Posterior cingulate gyrus (tissue), 11 donors: ENCODE results near the gene TBC1D32.
"Not testable (repeated sequence)": the region's sequence is repeated elsewhere in the genome, so short reads cannot be mapped to it uniquely, and the experiment has no call there.

Source experiments
- DNase-seq, 10 donors: peaks; one replicate each; pipeline versions ENCODE4 v3.0.0 to v3.0.0-alpha.2; 2020 to 2021; ENCODE audit warnings: mixed read lengths in 3 of 10
- intact Hi-C: fragments of 100-400 bp; cut with DNase I; formaldehyde crosslinking; loops from one replicate; pipeline ENCODE4 v1.15.1; 2023

Gene TBC1D32

DNA sequence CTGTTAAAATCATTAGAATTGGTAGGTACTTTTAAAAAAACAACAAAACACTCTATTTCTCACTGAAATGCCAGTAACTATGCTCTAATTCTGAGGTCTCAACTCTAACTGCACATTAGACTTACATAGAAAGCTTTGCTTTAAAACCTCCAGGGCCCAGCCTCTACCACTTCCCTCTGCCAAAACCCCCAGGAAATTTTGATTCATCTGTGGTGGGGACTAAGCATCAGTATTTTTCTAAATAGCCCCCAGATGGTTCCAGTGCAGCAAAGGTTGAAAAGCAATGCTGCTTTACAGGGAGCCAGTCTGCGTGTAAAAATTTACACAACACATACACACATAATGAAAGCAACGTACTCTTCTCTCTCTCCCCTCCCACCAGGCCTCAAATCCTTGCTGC lies 3.8 kb downstream of the TBC1D32 start:
- no peak for DNase-seq
- intact Hi-C loops = no loop called here

DNA sequence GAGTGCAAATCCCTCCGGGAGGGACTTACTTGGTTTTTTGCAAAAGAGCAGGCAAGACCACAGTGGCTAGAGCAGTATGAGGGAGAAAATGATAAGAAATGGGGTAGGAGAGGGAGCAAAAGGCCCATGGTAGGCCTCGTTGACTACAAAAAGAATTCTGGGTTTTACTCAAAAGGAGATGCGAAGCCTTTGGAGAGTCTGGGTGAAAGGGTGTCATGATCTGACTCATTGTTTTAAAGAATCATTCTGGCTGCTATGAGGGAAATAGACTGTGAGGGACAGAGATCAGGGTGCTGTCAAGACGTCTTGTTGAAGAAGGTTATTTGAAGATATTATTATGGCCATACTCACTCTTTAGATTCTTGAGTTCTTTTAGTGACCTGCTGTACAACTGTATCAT lies 13.0 kb downstream of the TBC1D32 start:
- intact Hi-C loops = no loop called here
- no peak for DNase-seq

DNA sequence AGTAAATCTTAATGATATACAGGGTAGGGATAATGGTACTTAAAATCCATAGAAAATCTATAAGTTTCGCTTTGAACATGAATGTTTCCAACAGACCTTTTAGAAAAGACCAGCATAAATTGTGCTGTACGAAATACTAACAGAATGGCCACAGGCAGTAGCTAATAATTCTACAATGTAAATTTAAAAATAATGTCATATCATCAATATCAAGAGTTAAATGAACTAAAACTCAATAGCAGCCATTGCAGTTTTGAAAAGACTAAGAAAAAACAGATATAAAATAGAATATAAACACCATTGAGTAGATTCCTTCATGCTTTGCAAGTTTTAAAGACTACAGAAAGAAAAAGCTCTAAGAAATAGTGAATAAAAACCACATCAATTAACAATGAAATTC lies 14.7 kb downstream of the TBC1D32 start:
- intact Hi-C loops = no loop called here
- DNase-seq = no peak

DNA sequence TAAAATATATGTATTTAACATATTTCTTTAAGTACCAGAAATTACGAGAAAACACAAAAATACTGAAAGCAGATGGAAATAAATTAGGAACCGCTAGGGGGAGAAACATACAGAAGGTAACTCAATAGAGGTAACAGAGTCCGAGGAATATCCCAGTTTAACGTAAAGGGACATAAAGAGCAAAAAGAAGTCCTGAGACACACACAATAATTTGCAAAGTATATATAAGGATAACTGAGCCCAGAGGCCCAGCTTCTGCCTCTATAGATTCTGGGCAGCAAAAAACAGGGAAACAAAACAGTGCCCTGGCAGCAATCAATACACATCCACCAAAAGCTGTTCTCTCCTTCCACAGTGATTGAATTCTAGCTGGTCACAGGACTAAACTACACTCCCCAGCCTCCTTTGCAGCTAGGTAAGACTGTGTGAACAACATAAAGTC lies 15.1 kb downstream of the TBC1D32 start:
- intact Hi-C loops = no loop called here
- DNase-seq = no peak

DNA sequence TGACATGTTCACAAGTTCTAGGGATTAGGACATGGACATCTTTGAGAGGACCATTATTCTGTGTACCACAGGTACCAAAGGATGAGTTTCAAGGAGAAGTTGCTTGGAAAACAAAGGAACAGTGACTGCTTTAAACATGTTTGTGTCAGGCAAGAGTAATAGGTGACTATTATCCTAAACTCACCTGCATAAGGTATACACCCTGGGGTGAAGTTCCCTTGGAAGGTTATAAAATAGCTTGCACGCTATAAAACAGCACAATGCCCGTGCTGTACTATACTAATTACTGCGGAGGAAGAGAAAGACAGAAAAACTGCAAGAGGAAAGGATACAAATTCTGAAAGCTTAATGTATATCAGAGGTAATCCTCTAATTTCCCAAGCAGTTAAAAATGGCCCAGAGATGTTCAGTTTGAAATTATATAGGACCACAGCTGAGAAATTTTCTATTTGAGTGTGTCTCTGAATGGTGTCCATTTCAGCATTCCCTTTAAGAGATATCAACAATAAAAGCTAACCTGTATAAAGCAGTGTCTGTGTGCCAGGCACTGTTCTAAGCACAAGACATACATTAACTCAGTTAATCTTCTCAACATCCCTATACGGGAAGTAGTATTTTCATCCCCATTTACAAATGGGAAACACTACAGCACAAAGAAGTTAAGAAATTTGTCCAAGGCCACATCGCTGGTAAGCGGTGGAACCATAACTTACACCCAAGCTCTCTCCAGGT lies 19.7 kb downstream of the TBC1D32 start:
- intact Hi-C loops = no loop called here
- no peak for DNase-seq

DNA sequence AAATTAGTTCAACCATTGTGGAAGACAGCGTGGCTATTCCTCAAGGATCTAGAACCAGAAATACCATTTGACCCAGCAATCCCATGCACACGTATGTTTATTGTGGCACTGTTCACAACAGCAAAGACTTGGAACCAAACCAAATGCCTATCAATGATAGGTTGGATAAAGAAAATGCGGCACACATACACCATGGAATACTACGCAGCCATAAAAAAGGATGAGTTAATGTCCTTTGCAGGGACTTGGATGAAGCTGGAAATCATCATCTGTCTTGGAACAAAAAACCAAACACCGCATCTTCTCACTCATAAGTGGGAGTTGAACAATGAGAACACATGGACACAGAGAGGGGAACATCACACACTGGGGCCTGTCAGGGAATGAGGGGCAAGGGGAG lies 22.5 kb downstream of the TBC1D32 start:
- intact Hi-C loops, DNase-seq: not testable (repeated sequence)

DNA sequence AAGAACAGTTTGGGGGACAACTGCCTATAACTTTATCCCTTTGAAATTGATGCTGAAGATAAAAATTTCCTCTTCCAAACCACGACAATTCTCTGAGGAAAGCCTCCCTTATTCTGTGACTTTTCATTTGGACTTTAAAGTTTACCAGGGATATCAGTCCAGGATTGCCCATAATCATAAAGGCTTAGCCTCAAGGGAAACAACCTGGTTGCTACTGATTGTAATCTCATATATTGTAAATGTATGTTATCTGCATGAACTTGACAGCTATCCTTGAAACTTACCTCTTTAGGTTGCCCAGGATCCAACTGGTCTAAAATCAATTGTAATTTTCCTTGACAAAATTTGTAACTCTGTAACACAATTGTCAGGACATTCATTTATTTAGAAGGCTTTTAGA lies 23.8 kb downstream of the TBC1D32 start:
- intact Hi-C loops = no loop called here

DNA sequence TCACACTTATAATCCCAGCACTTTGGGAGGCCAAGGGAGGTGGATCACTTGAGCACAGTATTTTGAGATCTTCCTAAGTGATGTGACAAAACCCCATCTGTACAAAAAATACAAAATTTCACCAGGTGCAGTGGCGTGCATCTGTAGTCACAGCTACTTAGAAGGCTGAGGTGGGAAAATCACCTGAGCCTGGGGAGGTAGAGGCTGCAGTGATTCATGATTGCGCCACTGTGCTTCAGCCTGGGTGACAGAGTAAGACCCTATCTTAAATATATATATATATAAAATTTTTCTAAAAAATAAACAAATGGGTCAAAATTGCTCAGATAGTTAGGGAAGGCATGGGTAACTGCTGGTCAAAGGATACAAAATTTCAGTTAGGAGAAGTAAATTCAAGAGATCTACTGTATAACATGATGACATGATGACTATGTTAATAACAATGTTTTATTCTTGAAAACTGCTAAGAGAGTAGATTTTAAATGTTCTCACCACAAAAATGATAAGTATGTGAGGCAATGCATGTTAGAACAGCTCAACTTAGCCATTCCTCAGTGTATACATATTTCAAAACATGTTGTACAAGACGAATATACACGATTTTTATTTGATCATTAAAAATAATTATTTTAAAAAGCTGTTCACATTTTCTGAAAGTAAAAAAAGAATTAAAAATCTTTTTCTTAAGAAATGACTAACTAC lies 24.4 kb downstream of the TBC1D32 start:
- intact Hi-C loops = loop anchor here (5.0 kb wide), 1 partner anchor 253 kb away; no protein-coding TSS in a partner anchor
- no peak for DNase-seq

More for the DNA sequence above, 23.8 kb downstream of the TBC1D32 start:
- DNase-seq = no peak

DNA sequence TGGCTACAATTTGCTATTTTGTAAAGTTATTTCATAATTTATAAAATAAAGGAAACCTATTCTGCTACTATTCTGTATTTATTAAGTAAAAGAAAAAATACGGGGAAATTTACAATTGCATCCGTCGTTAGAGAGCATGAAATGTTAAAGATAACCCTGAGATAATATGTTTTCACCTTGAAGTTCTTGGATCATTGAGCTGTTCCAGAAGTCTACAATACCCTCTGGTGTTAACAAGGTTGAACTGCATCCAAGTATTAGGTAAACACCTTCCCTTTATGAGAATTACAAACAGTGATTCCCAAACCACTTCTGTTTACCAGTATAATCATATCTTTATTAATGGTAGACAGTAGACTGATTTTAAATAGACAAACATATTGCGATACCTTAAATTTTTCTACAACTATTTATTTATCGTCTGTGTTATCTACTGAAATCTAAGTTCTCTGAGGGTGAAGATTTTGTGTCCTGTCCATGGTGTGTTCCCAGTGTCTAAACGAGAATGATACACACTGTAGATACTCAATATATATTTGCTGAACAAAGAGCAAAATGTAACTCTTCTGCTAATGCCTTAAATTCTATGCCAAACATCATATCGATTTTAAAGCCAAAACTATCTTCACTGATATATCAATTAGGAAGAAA lies 28.2 kb downstream of the TBC1D32 start:
- no peak for DNase-seq
- intact Hi-C loops = loop anchor here (5.0 kb wide), 1 partner anchor 249 kb away; no protein-coding TSS in a partner anchor

DNA sequence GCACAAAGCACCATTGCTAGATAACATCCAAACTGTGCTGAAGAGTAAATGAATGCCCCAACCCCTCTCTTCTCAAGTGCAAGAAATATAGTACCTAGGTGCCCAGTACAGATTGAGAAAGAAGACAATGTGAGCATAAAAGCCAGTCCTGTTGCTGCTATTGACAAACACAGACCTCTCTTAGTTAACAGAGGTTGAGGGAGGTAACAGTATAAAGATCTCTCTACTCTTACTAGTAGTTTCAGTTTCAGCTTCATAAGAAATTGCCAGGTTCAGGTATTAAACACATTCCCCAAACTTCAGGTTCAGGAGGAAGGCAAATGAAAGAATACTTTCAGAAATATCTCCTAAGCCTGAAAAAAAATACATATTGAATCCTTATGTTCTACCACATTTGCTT lies 31.4 kb downstream of the TBC1D32 start:
- DNase-seq = no peak
- intact Hi-C loops = no loop called here

DNA sequence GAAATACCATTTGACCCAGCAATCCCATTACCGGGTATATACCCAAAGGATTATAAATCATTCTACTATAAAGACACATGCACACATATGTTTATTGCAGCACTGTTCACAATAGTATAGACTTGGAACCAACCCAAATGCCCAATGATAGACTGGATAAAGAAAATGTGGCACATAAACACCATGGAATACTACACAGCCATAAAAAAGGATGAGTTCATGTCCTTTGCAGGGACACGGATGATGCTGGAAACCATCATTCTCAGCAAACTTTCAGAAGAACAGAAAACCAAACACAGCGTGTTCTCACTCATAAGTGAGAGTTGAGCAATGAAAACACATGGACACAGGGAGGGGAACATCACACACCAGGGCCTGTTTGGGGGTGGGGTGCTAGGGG lies 33.1 kb downstream of the TBC1D32 start:
- intact Hi-C loops, DNase-seq: not testable (repeated sequence)

DNA sequence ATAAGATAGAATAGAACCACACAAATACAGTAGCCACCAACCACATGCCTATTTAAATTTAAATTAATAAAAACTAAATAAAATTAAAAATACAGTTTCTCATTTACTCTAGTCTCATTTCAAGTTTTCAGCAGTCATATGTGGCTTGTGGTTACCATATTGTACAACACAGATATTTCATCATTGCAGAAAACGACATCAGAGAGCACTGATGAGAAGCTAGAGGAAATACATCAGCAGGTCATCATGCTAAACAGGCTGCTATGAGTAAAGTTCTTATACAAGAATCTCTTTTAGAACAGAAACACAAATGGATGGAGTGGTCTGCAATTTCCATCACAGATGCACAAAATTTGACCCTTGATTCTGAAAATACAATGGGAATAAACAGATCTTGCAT lies 36.6 kb downstream of the TBC1D32 start:
- intact Hi-C loops = no loop called here
- DNase-seq = no peak

DNA sequence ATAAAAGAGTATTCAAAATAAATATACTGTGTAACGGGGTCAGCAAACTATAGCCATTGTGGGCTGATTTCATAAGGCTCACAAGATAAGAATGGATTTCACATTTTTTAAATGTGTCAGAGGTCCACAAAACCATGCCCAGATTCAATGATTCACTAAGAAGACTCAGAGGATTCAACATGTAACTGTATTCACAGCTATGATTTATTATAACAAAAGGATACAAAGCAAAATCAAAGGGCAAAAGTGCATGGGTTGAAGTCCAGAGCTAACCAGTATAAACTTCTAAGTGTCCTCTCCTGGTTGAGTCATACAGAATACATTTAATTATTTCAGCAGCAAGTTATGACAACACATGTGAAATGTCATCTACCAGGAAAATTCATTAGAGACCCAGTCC lies 49.2 kb downstream of the TBC1D32 start:
- DNase-seq = no peak
- intact Hi-C loops = no loop called here

DNA sequence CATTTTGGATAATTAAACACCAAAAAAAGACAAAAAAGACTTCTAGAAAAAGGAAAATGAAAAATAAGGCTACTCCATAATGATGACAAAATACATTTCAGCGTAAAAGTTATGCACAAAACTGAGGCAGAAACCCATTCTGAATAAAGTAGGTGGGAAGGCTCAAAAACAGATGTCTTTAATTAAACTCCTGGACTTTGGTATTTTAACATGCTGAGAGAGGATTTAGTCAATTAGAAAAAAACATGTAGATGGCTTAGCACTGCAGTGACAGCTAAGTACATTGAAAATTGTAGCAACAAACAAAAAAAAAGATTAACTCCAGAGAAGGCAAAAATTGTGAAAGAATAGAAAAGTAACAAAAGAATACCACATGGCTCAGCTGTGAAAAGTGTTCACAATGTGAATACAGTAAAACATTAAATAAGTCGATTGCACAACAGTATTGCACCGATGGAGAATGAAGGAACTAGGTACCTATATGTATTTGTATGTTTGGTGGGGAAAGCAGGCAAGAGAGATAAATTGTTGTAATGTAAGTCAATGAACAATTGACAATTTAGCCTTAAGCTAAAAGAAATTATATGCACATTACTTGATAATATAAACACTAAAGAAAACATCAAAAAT lies 59.5 kb downstream of the TBC1D32 start:
- intact Hi-C loops = no loop called here
- no peak for DNase-seq

DNA sequence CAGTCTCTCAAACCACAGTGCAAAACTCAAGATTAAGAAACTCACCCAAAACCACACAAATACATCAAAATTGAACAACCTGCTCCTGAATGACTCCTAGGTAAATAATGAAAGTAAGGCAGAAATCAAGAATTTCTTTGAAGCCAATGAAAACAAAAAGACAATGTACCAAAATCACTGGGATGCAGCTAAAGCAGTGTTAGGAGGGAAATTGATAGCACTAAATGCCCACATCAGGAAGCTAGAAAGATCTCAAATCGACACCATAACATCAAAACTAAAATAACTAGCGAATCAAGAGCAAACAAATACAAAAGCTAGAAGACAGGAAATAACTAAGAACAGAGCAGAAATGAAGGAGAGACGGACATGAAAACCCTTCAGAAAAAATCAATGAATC lies 70.5 kb downstream of the TBC1D32 start:
- intact Hi-C loops = no loop called here
- no peak for DNase-seq

DNA sequence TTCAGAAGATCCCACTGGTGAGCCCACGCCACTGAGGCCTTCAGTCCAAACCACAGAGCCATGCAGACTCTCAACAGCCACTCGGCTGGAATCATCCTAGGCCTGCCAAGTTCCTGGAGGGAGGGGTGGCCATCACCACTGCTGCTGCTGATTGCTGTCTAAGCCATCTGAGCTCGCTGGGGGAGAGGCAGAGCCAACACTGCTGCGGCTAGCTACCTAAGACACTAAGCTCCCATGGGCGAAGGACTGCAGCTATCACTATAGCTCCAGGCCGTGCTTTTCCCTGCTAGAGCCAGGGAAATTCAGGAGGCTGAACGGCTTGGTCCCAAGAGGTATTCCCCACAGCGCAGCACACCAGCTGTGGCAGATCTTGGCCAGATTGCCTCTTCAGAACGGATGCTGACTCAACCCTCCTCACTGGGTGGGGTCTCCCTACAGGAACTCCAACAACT lies 73.6 kb downstream of the TBC1D32 start:
- peak in 2 of 10 donors; percentile 34 to 59 for DNase-seq
- intact Hi-C loops = no loop called here

DNA sequence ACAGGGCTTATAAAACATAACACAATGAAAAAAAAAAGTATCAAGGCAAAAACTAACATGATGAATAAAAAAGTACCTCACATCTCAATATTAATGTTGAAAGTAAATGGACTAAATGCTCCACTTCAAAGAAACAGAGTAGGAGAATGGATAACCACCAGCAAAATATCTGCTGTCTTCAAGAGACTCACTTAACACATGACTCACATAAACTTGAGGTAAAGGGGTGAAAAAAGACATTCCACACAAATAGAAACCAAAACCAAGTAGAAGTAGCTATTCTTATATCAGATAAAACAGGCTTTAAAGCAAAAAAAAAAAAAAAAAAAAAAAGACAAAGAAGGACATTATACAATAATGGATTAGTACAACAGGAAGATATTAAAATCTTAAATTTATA lies 86.9 kb downstream of the TBC1D32 start:
- no peak for DNase-seq
- intact Hi-C loops = no loop called here

DNA sequence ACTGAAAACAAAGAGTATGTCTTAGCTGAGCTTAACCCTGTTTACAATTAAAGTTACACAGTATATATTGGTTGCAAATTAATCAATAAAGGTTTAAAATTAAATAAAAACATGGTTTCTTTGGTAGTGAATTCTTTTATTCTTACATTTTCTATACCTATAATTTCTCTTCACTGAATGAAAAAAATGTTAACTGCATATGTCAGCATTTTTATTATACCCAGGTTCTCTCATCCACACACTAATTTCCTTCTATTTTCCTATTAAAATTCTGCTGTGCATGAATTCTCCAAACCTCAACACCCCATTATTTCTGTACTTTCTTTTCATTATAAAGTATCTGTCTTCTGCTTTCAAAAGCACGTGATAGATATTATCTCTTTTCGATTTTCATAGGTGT lies 91.9 kb downstream of the TBC1D32 start:
- no peak for DNase-seq
- intact Hi-C loops = no loop called here

DNA sequence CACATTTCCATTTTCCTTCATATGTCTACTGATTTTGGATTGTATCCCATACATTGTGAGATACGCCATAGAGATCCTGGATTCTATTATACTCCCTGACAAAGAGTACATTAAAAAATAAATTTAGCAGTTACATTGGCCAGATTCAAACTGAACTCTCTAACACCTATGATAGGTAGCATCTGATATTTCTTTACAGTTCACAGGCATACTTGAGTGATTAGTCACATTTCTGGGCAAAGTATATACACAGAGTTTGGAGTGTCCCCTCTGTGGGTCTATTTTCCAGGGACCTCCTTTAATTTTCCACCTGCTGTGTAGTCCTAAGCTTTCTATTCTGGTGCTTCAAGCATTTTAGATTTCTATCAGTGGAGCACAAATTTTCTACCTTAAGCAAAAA lies 96.4 kb downstream of the TBC1D32 start:
- no peak for DNase-seq
- intact Hi-C loops = no loop called here

DNA sequence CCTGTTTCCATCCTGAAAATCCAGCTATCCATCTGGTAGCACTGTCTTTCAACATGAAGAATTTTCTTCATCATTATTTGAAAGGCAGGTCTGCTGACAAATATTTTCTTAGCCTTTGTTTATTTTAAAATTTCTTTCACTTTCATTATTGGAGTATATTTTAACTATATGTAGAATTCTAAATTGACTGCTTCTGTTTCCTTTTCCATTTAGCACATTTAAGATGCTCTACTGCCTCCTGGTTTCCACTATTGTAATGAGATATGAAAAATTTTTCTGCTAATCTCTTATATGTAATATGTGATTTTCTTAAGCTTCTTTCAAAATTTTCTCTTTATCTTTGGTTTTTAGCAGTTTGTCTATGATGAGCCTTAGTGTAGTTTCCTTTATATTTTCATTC lies 97.3 kb downstream of the TBC1D32 start:
- no peak for DNase-seq
- intact Hi-C loops = no loop called here

DNA sequence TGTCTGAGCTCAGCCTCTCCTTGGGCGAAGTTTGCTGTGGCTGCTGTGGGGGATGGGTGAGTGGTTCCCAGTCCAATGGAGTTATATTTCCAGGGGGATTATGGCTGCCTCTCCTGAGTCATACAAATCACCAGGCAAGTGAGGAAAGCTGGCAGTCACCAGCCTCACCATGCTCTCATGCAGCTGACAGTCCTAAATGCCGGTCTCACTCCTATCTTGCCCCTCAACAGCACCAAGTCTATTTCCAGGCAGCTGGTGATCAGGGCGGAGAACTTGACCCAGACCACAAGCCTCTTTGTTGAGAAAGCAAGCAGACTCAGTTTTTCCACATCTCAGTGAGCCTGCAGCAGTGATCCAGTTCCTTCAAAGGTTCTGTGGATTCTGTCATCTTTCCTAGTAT lies 98.9 kb downstream of the TBC1D32 start:
- no peak for DNase-seq
- intact Hi-C loops = no loop called here
